Measurements from ENCODE around the gene ME1.

Gene ME1

DNA sequence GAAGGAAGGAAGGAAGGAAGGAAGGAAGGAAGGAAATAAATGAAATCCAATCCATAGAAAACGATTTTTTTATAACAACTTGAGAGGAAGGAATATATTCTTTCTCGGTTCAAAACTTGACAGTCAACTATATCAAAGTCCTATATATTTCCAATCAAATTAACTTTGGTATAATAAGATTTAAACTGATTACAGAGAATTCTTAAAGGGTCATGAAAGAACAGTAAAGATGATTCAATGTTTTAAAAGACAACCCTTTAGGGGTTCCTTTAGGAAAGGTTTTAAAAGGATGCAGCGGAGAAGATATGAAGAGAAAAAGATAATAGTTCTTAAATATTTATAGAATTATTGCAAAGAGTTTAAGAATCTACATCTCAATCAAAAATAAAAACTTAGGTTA is 61.2 kb downstream of the ME1 start:
- H3K36me3 ChIP-seq (ENCODE audit: insufficient read depth, low read length) = no peaks in the 10 kb centered on the region
- no peaks in the 10 kb centered on the region for H4K20me1 ChIP-seq (ENCODE audit: insufficient read depth, low read length, poor library complexity, severe bottlenecking)
- no peaks in the 10 kb centered on the region for H3K79me2 ChIP-seq (ENCODE audit: insufficient read depth, low read length)
- no peak overlapping the region for H3K4me3 ChIP-seq (ENCODE audit: low read length, poor library complexity, severe bottlenecking)
- no peaks in the 10 kb centered on the region for H3K27me3 ChIP-seq (ENCODE audit: insufficient read depth, low read length, poor library complexity, severe bottlenecking)
- no peak overlapping the region for H3K4me2 ChIP-seq (ENCODE audit: low read depth, low read length, poor library complexity, severe bottlenecking)
- H3K4me1 ChIP-seq (ENCODE audit: insufficient read depth, low read length, poor library complexity, severe bottlenecking) = no peaks in the 10 kb centered on the region
- H3F3A ChIP-seq (ENCODE audit: low read depth) = no peaks in the 10 kb centered on the region
- no peak overlapping the region for H3K9ac ChIP-seq (ENCODE audit: low read depth, low read length, poor library complexity, severe bottlenecking)
- H2AFZ ChIP-seq (ENCODE audit: low read length) = no peak overlapping the region
- no peaks in the 10 kb centered on the region for H3K9me3 ChIP-seq (ENCODE audit: insufficient read depth, low read depth, low read length)
- no peak for TF ChIP-seq EZH2phosphoT487 (IDR thresholded peaks at IDR 0.05; ENCODE audit: borderline replicate concordance)
- TF ChIP-seq, protein P1, sequence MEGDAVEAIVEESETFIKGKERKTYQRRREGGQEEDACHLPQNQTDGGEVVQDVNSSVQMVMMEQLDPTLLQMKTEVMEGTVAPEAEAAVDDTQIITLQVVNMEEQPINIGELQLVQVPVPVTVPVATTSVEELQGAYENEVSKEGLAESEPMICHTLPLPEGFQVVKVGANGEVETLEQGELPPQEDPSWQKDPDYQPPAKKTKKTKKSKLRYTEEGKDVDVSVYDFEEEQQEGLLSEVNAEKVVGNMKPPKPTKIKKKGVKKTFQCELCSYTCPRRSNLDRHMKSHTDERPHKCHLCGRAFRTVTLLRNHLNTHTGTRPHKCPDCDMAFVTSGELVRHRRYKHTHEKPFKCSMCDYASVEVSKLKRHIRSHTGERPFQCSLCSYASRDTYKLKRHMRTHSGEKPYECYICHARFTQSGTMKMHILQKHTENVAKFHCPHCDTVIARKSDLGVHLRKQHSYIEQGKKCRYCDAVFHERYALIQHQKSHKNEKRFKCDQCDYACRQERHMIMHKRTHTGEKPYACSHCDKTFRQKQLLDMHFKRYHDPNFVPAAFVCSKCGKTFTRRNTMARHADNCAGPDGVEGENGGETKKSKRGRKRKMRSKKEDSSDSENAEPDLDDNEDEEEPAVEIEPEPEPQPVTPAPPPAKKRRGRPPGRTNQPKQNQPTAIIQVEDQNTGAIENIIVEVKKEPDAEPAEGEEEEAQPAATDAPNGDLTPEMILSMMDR (conservative IDR thresholded peaks at IDR 0.05; ENCODE audit: low read length) = no peak
- H3K9me2 ChIP-seq (replicated peaks; ENCODE audit: low read depth, low read length) = no peaks in the 10 kb centered on the region

DNA sequence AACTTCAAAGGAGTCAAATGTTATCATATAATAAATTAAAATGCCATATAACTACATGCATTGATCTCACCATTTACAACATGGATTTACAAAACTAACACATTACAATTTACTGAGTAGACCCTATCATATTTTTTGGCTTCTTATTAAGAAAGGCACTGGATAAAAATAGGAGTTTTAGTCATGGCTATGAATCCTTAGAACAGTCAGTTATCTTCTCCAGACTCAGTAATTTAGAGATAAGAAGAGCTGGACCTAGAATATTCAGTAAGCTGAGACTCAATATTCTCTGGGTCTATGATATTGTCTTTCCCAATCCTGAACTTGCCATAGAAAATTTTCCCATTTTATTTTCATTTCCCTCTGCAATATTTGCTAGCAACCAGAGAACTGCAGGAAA is 62.3 kb downstream of the ME1 start:
- TF ChIP-seq, protein P1 (conservative IDR thresholded peaks at IDR 0.05; ENCODE audit: low read length) = no peak
- TF ChIP-seq EZH2phosphoT487 (IDR thresholded peaks at IDR 0.05; ENCODE audit: borderline replicate concordance) = no peak
- Histone ChIP-seq H3K4me2 (ENCODE audit: low read depth, low read length, poor library complexity, severe bottlenecking) (no peak overlapping the region), H3K27me3 (ENCODE audit: insufficient read depth, low read length, poor library complexity, severe bottlenecking) (no peaks in the 10 kb centered on the region), H2AFZ (ENCODE audit: low read length) (no peak overlapping the region), H3K4me3 (ENCODE audit: low read length, poor library complexity, severe bottlenecking) (no peak overlapping the region), H3K9me3 (ENCODE audit: insufficient read depth, low read depth, low read length) (no peaks in the 10 kb centered on the region), H3K79me2 (ENCODE audit: insufficient read depth, low read length) (no peaks in the 10 kb centered on the region), H3K4me1 (ENCODE audit: insufficient read depth, low read length, poor library complexity, severe bottlenecking) (no peaks in the 10 kb centered on the region), H3K9ac (ENCODE audit: low read depth, low read length, poor library complexity, severe bottlenecking) (no peak overlapping the region), H3K9me2 (replicated peaks; ENCODE audit: low read depth, low read length) (no peaks in the 10 kb centered on the region), H3K36me3 (ENCODE audit: insufficient read depth, low read length) (no peaks in the 10 kb centered on the region), H4K20me1 (ENCODE audit: insufficient read depth, low read length, poor library complexity, severe bottlenecking) (no peaks in the 10 kb centered on the region), H3F3A (ENCODE audit: low read depth) (no peaks in the 10 kb centered on the region)

DNA sequence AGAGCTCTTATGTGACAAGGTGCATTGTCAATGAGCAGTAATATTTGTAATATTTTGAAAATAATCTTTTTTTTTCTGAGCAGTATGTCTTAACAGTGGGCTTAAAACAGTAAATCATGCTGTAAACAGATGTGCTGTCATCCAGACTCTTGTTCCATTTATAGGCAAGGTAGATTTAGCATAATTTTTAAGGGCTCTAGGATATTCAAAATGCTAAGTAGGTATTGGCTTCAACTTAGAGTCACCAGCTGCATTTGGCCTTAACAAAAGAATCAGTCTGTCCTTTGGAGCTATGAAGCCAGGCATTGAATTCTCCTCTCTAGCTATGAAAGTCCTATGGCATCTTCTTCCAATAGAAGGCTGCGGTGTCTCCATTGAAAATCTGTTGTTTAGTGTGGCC is 63.7 kb downstream of the ME1 start:
- no peaks in the 10 kb centered on the region for H3K9me2 ChIP-seq (replicated peaks; ENCODE audit: low read depth, low read length)
- H4K20me1 ChIP-seq (ENCODE audit: insufficient read depth, low read length, poor library complexity, severe bottlenecking) = no peaks in the 10 kb centered on the region
- H3K27me3 ChIP-seq (ENCODE audit: insufficient read depth, low read length, poor library complexity, severe bottlenecking) = no peaks in the 10 kb centered on the region
- no peak overlapping the region for H3K4me2 ChIP-seq (ENCODE audit: low read depth, low read length, poor library complexity, severe bottlenecking)
- TF ChIP-seq EZH2phosphoT487 (IDR thresholded peaks at IDR 0.05; ENCODE audit: borderline replicate concordance) = no peak
- TF ChIP-seq, protein P1 (conservative IDR thresholded peaks at IDR 0.05; ENCODE audit: low read length) = no peak
- no peak overlapping the region for H3K4me3 ChIP-seq (ENCODE audit: low read length, poor library complexity, severe bottlenecking)
- H2AFZ ChIP-seq (ENCODE audit: low read length) = no peak overlapping the region
- H3F3A ChIP-seq (ENCODE audit: low read depth) = no peaks in the 10 kb centered on the region
- H3K36me3 ChIP-seq (ENCODE audit: insufficient read depth, low read length) = no peaks in the 10 kb centered on the region
- H3K9ac ChIP-seq (ENCODE audit: low read depth, low read length, poor library complexity, severe bottlenecking) = no peak overlapping the region
- no peaks in the 10 kb centered on the region for H3K79me2 ChIP-seq (ENCODE audit: insufficient read depth, low read length)
- H3K4me1 ChIP-seq (ENCODE audit: insufficient read depth, low read length, poor library complexity, severe bottlenecking) = no peaks in the 10 kb centered on the region
- no peaks in the 10 kb centered on the region for H3K9me3 ChIP-seq (ENCODE audit: insufficient read depth, low read depth, low read length)
